NCI-H526 treated with DMSO at 0.1 percent for 48 hours (cell line): ENCODE measurements around the gene PROCR.
"Not testable (repeated sequence)": the region's sequence is repeated elsewhere in the genome, so short reads cannot be mapped to it uniquely, and the experiment has no call there.

ENCODE experiments used
- DNase-seq: peaks from one replicate; lab custom pipeline; 2025; lab: John Stamatoyannopoulos, UW

Gene PROCR

GRCh38 chr20:35165221-35166185, 6.4 kb upstream of the PROCR start:
- DNase-seq, result no peak

DNA sequence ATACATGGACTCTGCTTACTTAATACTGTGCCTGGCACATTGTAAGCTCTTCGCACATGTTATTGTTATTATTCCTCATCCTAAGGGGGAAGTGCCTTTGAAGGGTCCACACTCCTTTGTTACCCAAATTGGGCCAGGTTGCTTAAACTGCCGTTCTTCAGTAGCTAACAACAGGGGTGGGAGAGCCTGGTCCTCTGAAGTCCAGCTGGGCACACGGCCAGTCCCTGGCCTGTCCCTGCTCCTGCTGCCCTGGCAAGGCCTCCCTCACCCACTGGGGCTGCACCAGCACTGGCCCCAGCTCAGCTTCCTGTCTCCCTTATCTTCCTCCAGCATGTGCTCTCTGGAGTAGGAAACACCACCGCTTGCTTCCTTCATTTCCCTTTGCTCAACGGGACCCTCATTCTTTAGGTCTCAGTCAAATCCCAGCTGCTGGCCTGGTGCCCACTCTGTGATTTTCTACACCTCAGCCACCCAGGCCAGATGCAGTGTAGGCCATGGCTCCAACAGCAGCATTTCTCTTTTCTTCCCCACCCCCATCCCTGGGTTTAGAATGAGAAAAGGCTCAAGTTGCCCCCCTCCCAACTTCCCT, 5.5 kb upstream of the PROCR start:
- DNase-seq, result no peak

GRCh38 chr20:35167787-35168186, 4.1 kb upstream of the PROCR start:
- DNase-seq, result no peak

- not testable (repeated sequence) for DNase-seq
Measured at GRCh38 chr20:35168701-35169409, 3.0 kb upstream of the PROCR start.

DNA sequence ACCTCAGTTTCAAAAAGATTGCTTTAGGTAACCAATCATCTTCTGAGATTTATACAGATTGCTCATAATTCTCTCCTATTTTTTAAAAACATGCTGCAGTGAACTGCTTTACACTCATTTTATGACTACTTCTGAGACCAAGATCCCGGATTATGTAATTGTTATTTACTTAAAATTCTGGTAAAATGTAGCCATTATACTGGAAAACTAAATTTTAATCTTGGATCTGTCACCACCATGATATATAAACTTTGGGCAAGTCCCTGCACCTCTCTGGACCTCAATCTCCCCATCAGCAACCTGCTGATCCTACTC, 477 bp upstream of the PROCR start:
- DNase-seq, result no peak

DNA sequence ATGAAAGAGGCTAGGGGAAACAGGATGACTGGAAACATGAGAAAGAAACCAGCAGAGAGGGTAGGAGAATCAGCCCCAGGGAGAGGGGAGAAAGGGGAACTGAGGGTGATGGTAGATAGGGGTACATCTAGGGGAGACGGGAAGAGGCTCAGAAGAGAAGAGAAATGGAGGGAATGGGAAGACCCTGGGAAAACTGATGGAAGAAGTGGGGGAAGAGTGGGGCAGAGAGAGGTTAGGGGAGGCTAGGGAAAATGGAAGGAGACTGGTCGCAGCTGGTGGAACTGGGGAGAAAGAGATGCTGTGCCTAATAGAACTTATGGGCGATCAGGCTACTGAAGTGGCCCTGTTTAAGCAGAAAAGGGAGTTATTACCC, 548 bp downstream of the PROCR start:
- DNase-seq, result no peak

DNA sequence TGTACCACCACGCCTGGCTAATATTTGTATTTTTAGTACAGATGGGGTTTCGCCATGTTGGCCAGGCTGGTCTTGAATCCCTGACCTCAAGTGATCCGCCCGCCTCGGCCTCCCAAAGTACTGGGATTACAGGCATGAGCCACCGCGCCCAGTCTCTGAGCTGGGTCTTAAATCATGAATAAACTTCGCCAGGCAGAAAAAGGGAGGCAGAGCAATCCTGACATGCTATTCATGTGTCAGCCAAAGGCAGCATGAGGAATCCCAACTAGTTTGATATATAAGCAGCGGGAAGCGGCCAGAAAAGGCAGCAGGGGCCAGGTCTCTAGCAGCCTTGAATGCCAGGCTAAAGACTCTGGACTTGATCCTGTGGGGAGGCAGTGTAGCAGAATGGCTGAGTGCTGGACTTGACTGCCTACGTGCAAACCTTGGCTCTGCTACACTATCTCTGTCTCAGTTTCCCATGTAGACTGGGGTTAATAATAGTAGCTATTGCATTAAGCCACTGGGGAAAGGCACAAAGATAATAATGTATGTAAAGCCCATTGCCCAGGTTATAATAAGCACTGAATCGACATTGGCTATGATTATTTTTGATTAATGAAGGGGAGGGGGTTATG, 1.8 kb downstream of the PROCR start:
- DNase-seq, result no peak

DNA sequence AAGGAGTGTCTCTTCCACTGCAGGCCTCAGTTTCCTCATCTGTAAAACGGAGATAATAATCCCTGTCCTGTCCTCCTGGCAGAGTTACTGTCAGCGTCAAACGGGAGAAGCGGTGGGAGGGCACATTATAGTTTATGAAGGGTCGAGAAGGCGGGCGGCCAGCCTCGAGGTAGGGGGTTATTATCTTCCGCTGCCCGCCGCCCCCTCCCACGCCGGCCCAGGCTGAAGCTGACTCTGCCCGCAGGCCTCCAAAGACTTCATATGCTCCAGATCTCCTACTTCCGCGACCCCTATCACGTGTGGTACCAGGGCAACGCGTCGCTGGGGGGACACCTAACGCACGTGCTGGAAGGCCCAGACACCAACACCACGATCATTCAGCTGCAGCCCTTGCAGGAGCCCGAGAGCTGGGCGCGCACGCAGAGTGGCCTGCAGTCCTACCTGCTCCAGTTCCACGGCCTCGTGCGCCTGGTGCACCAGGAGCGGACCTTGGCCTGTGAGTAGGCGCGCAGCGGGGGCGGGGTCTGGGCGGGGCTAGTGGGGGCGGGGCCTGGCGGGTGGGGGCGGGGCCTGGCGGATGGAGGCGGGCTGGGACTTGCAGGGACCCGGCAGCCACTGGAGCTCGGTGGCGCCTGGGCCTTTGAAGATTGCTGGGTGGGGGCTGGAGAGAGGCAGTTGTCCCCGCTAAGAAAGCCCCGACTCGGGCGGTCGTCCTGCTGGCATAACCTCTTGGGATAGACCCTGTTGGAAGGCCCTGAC, 2.8 kb downstream of the PROCR start:
- no peak for DNase-seq

- no peak for DNase-seq
Measured at GRCh38 chr20:35176132-35176531, 4.3 kb downstream of the PROCR start.

- no peak for DNase-seq
Measured at GRCh38 chr20:35179292-35180212, 7.7 kb downstream of the PROCR start.

- DNase-seq, result no peak
Measured at GRCh38 chr20:35180266-35180665, 8.4 kb downstream of the PROCR start.

- no peak for DNase-seq
Measured at GRCh38 chr20:35181731-35182130, 9.9 kb downstream of the PROCR start.

- DNase-seq, result not testable (repeated sequence)
Measured at GRCh38 chr20:35186691-35187289, 14.9 kb downstream of the PROCR start.

- no peak for DNase-seq
Measured at GRCh38 chr20:35187584-35188190, 15.8 kb downstream of the PROCR start.

GRCh38 chr20:35189223-35189622, 17.4 kb downstream of the PROCR start:
- DNase-seq, result not testable (repeated sequence)

DNA sequence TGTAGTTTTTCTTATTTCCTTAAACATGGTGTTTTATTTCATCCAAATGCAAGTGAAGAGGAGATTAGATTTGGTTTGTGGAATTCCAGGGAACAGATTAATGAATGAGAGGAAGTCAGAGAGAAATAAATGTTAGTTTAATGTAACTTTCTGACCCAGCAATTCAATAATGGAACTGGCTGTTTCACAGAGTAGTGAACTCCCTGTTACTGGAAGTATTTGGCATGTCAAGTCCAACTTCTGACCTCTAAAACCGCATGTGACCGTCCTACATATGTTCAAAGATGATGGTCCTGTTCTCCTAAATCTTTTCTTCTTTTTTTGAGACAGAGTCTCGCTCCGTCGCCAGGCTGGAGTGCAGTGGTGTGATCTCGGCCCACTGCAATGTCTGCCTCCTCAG, 18.7 kb downstream of the PROCR start:
- no peak for DNase-seq

- no peak for DNase-seq
Measured at GRCh38 chr20:35191419-35192117, 19.7 kb downstream of the PROCR start.

DNA sequence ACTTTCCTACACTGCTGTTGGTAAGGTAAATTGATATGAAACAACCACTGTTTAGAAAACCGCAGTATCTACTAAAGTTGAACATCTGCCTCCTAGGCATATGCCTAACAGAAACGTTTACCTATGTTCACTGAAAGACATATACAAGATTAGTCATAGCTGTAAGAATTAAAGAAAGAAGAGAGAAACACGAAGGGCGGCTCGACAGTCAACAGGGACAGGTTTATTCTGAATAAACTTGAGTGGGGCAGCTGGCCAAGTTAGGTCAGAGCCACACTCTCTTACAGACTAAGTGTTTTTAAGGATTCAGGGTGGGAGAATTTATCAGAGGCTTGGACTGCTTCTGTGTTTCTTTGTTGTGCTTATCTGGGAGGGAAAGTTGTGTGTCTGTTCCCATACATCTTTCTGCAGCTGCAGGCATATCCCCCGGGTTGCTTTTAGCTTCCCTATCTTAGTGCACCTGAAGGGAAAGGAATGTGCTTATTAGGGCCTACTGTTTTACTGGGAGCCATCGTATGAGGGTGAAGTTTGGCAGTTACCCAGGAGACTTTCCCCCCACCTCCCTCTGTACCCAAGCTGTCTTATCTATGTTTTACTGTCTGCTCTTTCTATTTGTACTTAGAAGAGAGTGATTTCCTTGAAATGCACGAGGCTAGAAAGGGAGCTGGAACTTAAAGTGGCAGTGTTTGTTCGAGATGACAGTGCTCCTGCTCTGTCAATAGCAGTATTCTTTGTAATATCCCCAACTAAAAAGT, 20.4 kb downstream of the PROCR start:
- no peak for DNase-seq
